T-helper 1 cell treated with Interleukin-12 subunit alpha and Interleukin-12 subunit beta and Interleukin-4 antibody, amounts not matched to agents 30 μg/mL and 1 μg/mL, for 36 hours (primary cell): Measurements from ENCODE around the gene KLHL2.
"Not testable (repeated sequence)": the region's sequence is repeated elsewhere in the genome, so short reads cannot be mapped to it uniquely, and the experiment has no call there.

ENCODE experiments used
- H3K27ac Mint-ChIP-seq: one replicate; pipeline ENCODE4 v1.8.0; 2021; ENCODE audit warnings: mild to moderate bottlenecking, mixed read lengths
- H3K27me3 Mint-ChIP-seq: one replicate; pipeline ENCODE4 v1.8.0; 2021; ENCODE audit warnings: low read depth, mixed read lengths
- H3K36me3 Mint-ChIP-seq: one replicate; pipeline ENCODE4 v1.8.0; 2021; ENCODE audit warnings: low read depth, mixed read lengths
- H3K4me1 Mint-ChIP-seq: one replicate; pipeline ENCODE4 v1.8.0; 2021; ENCODE audit warnings: low read depth, mixed read lengths
- H3K4me3 Mint-ChIP-seq: one replicate; pipeline ENCODE4 v1.8.0; 2021; ENCODE audit warnings: mild to moderate bottlenecking, moderate library complexity, mixed read lengths
- H3K9me3 Mint-ChIP-seq: one replicate; pipeline ENCODE4 v1.8.0; 2021; ENCODE audit warnings: mixed read lengths

KLHL2 gene, protein sequence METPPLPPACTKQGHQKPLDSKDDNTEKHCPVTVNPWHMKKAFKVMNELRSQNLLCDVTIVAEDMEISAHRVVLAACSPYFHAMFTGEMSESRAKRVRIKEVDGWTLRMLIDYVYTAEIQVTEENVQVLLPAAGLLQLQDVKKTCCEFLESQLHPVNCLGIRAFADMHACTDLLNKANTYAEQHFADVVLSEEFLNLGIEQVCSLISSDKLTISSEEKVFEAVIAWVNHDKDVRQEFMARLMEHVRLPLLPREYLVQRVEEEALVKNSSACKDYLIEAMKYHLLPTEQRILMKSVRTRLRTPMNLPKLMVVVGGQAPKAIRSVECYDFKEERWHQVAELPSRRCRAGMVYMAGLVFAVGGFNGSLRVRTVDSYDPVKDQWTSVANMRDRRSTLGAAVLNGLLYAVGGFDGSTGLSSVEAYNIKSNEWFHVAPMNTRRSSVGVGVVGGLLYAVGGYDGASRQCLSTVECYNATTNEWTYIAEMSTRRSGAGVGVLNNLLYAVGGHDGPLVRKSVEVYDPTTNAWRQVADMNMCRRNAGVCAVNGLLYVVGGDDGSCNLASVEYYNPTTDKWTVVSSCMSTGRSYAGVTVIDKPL

GRCh38 chr4:165207431-165208220 lies at the start of gene KLHL2:
Gene KLHL2, plus strand, starts transcription at chr4:165207561. Its CDS starts 316 bp downstream, at chr4:165207877.
- Mint-ChIP-seq H3K36me3 (peaks cover 8% of the 10 kb centered on the region), H3K27me3 (no peaks in the 10 kb centered on the region), H3K27ac (peak within 1 kb of the TSS; percentile 88), H3K4me1 (peaks cover 57% of the 10 kb centered on the region), H3K4me3 (peak within 1 kb of the TSS; percentile 90), H3K9me3 (no peaks in the 10 kb centered on the region)

DNA sequence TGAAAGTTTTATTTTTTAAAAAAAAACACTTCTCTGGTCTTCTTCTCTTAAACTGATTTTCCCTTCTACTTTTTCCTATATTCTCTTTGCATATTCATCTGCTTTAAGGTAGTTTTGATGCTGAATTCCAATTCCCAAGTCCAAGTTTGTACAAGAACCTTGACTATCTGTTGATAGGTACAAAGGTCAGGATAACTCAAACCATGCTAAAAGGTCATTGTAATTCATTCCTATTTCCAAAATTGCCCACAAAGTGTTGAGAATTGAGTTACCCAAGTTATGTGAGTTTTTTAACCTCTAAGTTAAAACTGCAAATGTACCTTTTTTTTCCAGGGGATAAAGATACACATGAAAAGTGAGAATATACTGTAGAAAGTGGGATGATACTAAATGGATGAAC lies 48.6 kb upstream of the KLHL2 start:
- no peaks in the 10 kb centered on the region for H3K36me3 Mint-ChIP-seq
- H3K4me3 Mint-ChIP-seq = no peak overlapping the region
- H3K27ac Mint-ChIP-seq = no peak overlapping the region
- no peaks in the 10 kb centered on the region for H3K4me1 Mint-ChIP-seq
- H3K9me3 Mint-ChIP-seq = peaks cover 9% of the 10 kb centered on the region
- H3K27me3 Mint-ChIP-seq = peaks cover 8% of the 10 kb centered on the region

DNA sequence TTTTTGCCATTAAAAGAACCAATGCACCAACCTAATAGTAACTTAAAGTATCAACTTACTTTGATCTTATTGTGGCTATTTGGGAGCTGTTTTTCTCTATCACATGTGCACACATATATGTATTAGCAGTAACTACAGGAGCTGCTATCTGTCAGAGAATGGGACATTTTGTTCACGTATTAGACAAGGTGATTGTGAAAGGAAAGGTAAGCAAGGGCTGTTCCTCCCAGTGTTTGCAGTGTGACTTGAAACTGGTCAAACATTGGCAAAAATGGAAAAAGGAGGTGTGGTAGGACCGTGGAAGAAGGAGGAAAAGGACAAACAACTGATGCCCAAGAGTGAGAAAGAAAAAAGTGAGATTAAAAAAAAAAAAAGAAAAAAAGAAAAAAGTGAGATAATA lies 43.1 kb upstream of the KLHL2 start:
- Mint-ChIP-seq H3K4me3 (no peak overlapping the region), H3K27me3 (no peaks in the 10 kb centered on the region), H3K9me3 (peaks cover 11% of the 10 kb centered on the region), H3K36me3 (no peaks in the 10 kb centered on the region), H3K27ac (no peak overlapping the region), H3K4me1 (no peaks in the 10 kb centered on the region)

GRCh38 chr4:165166872-165167271 lies 40.5 kb upstream of the KLHL2 start:
- peaks cover 11% of the 10 kb centered on the region for H3K9me3 Mint-ChIP-seq
- H3K27me3 Mint-ChIP-seq, H3K4me3 Mint-ChIP-seq, H3K27ac Mint-ChIP-seq, H3K36me3 Mint-ChIP-seq, H3K4me1 Mint-ChIP-seq: not testable (repeated sequence)

- peaks cover 11% of the 10 kb centered on the region for H3K9me3 Mint-ChIP-seq
- H3K27ac Mint-ChIP-seq = no peak overlapping the region
- H3K4me1 Mint-ChIP-seq = no peaks in the 10 kb centered on the region
- no peaks in the 10 kb centered on the region for H3K27me3 Mint-ChIP-seq
- H3K36me3 Mint-ChIP-seq = no peaks in the 10 kb centered on the region
- H3K4me3 Mint-ChIP-seq = no peak overlapping the region
Observed at GRCh38 chr4:165167650-165168049, 39.7 kb upstream of the KLHL2 start.

GRCh38 chr4:165170819-165171218 lies 36.5 kb upstream of the KLHL2 start:
- Mint-ChIP-seq H3K9me3 (peaks cover 15% of the 10 kb centered on the region), H3K27me3 (no peaks in the 10 kb centered on the region), H3K4me1 (no peaks in the 10 kb centered on the region), H3K4me3 (no peak overlapping the region), H3K36me3 (no peaks in the 10 kb centered on the region), H3K27ac (no peak overlapping the region)

DNA sequence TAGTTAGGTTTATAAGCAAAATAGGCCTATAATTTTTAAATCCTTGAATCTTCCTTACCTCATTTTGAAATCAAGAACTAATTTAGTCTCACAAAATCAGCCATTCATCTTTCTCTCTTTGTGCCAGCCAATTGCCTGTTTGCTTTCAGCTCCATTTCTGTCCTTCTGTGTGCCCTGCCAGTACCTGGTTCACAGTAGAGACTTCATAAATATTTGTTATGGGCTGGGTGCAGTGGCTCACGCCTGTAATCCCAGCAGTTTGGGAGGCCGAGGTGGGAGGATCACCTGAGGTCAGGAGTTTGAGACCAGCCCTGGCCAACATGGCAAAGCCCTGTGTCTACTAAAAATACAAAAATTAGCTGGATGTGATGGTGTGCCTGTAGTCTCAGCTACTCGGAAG lies 31.9 kb upstream of the KLHL2 start:
- not testable (repeated sequence) for H3K27ac Mint-ChIP-seq, H3K36me3 Mint-ChIP-seq, H3K4me1 Mint-ChIP-seq, H3K9me3 Mint-ChIP-seq, H3K27me3 Mint-ChIP-seq, H3K4me3 Mint-ChIP-seq

GRCh38 chr4:165175879-165176278 lies 31.5 kb upstream of the KLHL2 start:
- H3K27me3 Mint-ChIP-seq = no peaks in the 10 kb centered on the region
- no peaks in the 10 kb centered on the region for H3K36me3 Mint-ChIP-seq
- no peak overlapping the region for H3K4me3 Mint-ChIP-seq
- H3K9me3 Mint-ChIP-seq = peaks cover 8% of the 10 kb centered on the region
- no peak overlapping the region for H3K27ac Mint-ChIP-seq
- peaks cover 6% of the 10 kb centered on the region for H3K4me1 Mint-ChIP-seq

DNA sequence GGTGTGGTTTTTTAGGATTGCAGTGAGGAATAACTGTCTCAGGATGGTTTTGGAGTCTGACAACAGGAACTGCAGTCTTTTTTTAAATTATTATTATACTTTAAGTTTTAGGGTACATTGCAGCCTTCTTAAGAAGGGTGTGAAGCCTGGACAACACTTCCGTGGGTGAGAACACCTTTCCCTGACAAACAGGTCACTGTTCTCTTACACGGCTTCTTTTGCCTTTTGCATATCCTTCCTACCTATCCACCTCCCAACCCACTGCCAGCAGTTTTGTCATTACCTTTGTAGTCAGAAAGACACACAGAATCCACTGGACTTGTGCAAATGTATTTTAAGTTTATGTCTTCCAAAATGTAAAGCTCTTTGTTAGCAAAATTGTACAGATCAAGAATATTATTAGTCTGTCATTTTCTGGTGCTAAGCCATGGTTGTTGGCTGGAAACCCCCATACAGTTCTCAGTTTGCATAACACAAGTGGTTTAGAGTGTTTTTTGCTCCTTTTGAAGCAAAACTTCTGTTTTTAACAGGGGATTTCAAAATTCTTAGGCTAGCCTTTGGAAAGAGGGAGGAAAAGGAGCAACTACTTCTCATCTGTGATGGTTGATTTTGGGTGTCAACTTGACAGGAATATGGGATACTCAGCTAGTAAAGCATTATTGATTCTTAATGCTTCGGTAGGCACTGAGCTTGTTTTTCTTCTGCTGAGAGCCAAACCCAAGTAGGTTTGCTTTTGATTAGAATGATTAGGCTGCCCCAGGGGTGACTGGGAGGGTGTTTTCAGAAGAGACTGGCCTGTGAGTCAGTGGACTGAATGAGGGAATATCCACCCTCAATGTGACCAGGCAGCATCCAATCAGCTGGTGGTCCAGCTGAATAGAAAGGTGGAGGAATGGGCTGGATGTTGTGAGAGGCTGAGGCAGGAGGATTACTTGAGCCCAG lies 29.4 kb upstream of the KLHL2 start:
- no peaks in the 10 kb centered on the region for H3K36me3 Mint-ChIP-seq
- H3K27ac Mint-ChIP-seq = no peak overlapping the region
- H3K27me3 Mint-ChIP-seq = no peaks in the 10 kb centered on the region
- peaks cover 6% of the 10 kb centered on the region for H3K4me1 Mint-ChIP-seq
- H3K9me3 Mint-ChIP-seq = peaks cover 8% of the 10 kb centered on the region
- no peak overlapping the region for H3K4me3 Mint-ChIP-seq

- no peaks in the 10 kb centered on the region for H3K27me3 Mint-ChIP-seq
- no peak overlapping the region for H3K27ac Mint-ChIP-seq
- H3K4me3 Mint-ChIP-seq = no peak overlapping the region
Observed at GRCh38 chr4:165184220-165184619, 23.1 kb upstream of the KLHL2 start.

GRCh38 chr4:165184998-165185397 lies 22.4 kb upstream of the KLHL2 start:
- not testable (repeated sequence) for H3K4me1 Mint-ChIP-seq, H3K36me3 Mint-ChIP-seq, H3K27ac Mint-ChIP-seq, H3K4me3 Mint-ChIP-seq, H3K9me3 Mint-ChIP-seq, H3K27me3 Mint-ChIP-seq

More at GRCh38 chr4:165184220-165184619, 23.1 kb upstream of the KLHL2 start:
- H3K9me3 Mint-ChIP-seq = no peaks in the 10 kb centered on the region
- no peaks in the 10 kb centered on the region for H3K4me1 Mint-ChIP-seq
- peaks cover 2% of the 10 kb centered on the region for H3K36me3 Mint-ChIP-seq

GRCh38 chr4:165185448-165185847 lies 21.9 kb upstream of the KLHL2 start:
- H3K36me3 Mint-ChIP-seq = peaks cover 2% of the 10 kb centered on the region
- no peak overlapping the region for H3K27ac Mint-ChIP-seq
- peaks cover 4% of the 10 kb centered on the region for H3K4me1 Mint-ChIP-seq
- H3K27me3 Mint-ChIP-seq = no peaks in the 10 kb centered on the region
- no peak overlapping the region for H3K4me3 Mint-ChIP-seq
- H3K9me3 Mint-ChIP-seq = no peaks in the 10 kb centered on the region

- Mint-ChIP-seq H3K9me3 (no peaks in the 10 kb centered on the region), H3K4me1 (peaks cover 26% of the 10 kb centered on the region), H3K27ac (peak overlapping the region; percentile 43), H3K27me3 (no peaks in the 10 kb centered on the region), H3K36me3 (peaks cover 5% of the 10 kb centered on the region), H3K4me3 (no peak overlapping the region)
Observed at GRCh38 chr4:165190591-165191347, 16.6 kb upstream of the KLHL2 start.
